NCI-H146 (cell line): ENCODE measurements around the gene PSMC1.
"Not testable (repeated sequence)": the region's sequence is repeated elsewhere in the genome, so short reads cannot be mapped to it uniquely, and the experiment has no call there.

Experiments used
- DNase-seq: peaks from one replicate; lab custom pipeline; 2025; lab: John Stamatoyannopoulos, UW

PSMC1 gene

GRCh38 chr14:90256354-90257131 is at the start of gene PSMC1:
PSMC1 (plus strand) TSS chr14:90256553; CDS start chr14:90256598, 45 bp downstream.
- peak; percentile 93 for DNase-seq

- no peak for DNase-seq
Measured at GRCh38 chr14:90213099-90213748, 43.1 kb upstream of the PSMC1 start.

GRCh38 chr14:90228478-90228877 is 27.9 kb upstream of the PSMC1 start:
- no peak for DNase-seq

DNA sequence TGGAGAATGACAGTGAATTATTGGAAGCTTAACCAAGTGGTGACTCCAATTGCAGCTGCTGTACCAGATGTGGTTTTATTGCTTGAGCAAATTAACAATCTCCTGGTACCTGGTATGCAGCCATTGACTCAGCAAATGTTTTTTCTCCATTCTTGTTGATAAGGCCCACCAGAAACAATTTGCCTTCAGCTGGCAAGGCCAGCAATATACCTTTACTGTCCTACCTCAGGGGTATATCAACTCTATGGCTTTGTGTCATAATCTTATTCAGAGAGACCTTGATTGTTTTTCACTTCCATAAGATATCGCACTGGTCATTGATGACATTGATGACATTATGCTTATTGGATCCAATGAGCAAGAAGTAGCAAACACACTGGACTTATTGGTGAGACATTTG is 26.4 kb upstream of the PSMC1 start:
- DNase-seq = not testable (repeated sequence)

DNA sequence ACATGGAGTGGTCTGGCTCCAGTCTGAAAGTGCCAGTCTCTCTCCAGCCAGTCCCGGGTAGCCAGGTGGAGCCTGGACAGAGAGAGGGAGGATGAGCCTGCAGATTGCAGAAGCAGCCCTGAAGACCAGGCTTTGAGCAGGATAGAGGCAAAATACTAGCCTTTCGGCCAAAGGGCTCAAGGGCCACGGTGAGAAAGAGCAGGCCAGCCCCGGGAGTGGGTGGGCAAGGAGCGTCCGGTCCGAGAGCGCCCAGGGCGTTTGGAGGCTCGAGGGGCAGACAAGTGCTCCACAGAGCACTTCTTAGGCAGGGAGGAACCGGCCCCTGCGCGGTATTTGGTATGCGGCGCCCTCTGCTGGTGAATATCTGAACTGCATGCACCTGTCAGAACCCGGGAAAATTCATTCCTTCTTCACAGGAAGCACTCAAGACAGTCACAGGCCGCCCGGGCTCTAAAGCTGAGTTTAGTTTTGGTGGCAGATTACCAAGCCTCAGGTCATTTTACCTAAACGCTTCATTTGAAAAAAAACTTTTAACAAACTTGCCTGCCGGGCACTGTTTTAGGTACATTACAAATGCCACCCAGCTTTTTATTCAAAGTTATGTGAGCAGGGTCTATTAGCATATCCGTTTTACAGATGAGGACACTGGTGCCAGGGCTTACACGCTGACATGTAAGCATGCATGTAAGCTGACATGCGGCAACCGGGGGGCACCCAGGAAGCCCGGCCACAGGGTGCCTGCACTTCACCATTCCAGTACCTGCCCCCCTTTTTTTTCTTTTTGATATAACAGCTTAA is 21.0 kb upstream of the PSMC1 start:
- DNase-seq = peak; percentile 80

DNA sequence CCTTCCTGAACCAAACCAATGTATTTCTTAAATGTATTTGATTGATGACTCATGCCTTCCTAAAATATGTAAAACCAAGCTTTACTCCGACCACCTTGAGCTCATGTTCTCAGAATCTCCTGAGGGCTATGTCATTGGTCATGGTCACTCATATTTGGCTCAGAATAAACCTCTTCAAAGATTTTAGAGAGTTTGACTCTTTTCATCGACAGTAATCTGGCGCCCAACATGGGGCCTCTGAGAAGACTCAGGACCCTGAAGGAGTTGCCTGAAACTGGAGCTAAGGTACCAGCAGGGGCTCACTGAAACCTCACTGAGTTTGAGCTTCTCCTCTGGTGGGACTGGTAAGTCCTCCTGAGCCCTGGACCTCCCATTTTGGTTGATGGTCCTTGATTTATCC is 17.2 kb upstream of the PSMC1 start:
- no peak for DNase-seq

- no peak for DNase-seq
Measured at GRCh38 chr14:90242444-90242843, 13.9 kb upstream of the PSMC1 start.

DNA sequence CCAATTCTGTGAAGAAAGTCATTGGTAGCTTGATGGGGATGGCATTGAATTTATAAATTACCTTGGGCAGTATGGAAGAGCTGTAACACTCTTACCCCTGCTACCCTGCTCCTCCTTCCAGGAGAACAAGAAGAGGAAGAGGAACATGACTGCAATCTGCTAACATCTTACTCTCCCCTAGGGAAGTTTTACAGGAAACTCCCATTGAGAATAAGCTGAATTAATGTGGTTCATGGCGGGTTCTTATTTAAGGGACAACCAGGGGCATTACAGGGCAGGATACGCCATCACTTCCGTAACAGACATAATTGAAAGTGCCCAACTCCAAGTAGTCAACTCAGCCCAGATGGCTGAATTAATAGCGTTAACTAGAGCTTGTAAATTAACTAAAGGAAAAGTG is 9.4 kb upstream of the PSMC1 start:
- no peak for DNase-seq

GRCh38 chr14:90247441-90247840 is 8.9 kb upstream of the PSMC1 start:
- not testable (repeated sequence) for DNase-seq

DNA sequence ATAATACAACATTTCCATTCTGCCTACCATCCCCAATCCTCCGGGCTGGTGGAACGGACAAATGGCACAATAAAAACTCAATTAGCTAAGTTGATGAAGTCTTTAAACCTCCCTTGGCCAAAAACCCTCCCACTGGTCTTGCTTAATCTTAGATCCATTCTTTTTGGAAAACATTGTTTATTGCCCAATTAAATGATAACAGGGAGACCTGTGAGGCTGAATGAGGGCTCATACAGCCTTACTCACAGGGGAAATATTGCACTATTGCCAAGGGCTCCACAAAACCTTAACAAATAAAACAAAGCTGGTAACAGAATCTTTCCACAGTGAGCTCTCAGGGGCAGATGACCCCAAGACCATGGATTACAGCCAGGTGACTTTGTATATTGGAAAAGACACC is 7.8 kb upstream of the PSMC1 start:
- no peak for DNase-seq

GRCh38 chr14:90253826-90254225 is 2.5 kb upstream of the PSMC1 start:
- DNase-seq = no peak

- no peak for DNase-seq
Measured at GRCh38 chr14:90255871-90256270, 482 bp upstream of the PSMC1 start.

DNA sequence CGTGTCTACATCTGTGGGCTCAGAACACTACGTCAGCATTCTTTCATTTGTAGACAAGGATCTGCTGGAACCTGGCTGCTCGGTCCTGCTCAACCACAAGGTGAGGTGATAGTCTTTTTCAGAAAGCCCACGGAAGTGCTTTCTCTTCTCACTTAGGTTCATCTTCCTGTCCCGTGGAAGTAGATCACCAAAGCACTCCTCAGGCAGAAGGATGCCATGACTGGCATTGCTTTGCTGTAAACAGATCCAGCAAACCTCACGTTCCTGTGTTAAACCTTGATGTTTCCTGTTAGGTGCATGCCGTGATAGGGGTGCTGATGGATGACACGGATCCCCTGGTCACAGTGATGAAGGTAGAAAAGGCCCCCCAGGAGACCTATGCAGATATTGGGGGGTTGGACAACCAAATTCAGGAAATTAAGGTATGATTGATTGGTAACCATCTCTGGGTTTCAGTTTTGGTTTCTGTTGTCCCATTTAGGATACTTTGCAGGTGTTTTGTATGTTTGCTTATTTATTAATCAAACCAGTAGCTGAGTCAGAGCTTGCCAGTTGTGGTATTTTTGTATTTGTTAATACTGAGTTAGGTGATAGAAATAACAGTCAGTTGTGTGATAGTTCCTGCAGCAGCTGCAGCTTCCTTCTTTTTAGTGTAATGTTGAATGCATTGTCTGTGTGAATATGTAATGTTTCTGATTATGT is 7.5 kb downstream of the PSMC1 start:
- DNase-seq = no peak

- no peak for DNase-seq
Measured at GRCh38 chr14:90266441-90267154, 10.2 kb downstream of the PSMC1 start.

DNA sequence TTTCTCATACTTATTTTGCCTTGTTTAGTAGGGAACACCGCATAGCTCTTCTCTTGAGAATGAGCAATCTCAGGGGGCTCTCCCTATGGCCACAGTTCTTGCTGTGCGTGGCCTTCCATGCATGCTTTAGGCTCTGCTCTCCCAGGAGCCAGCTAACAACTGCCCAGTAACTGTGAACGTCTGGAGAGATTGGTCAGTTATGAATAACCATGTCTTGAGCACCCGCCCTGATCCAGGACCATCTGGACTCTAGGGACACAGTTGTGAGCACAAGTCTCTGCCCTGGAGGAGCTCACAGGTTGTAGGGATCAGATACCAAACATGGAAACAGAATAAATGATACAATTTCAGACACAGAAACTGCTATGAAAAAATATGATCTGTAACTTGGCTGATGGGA is 12.1 kb downstream of the PSMC1 start:
- no peak for DNase-seq

DNA sequence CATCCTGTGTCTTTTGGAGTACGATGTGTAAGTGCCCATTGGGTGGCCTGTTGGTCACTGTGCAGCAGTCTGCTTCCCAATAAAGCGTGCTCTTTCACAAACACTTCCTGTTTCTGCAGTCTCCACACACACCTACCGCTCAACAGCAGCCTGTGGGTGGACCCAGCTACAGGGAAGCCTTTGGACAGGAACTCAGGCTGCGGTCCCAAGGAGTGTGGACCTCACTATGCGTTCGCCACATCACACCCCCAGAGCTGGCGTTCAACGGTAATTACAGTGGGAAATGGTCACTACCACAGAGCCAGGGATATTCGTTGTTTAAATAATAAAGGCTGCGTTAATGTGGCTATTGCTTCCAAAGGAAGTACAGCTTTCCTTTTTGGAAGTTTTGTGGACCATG is 16.2 kb downstream of the PSMC1 start:
- DNase-seq = no peak

GRCh38 chr14:90273532-90273931 is 17.2 kb downstream of the PSMC1 start:
- no peak for DNase-seq

- no peak for DNase-seq
Measured at GRCh38 chr14:90274019-90274418, 17.7 kb downstream of the PSMC1 start.

- DNase-seq = no peak
Measured at GRCh38 chr14:90274808-90275457, 18.6 kb downstream of the PSMC1 start.

GRCh38 chr14:90275458-90275814 is 19.1 kb downstream of the PSMC1 start:
- no peak for DNase-seq

DNA sequence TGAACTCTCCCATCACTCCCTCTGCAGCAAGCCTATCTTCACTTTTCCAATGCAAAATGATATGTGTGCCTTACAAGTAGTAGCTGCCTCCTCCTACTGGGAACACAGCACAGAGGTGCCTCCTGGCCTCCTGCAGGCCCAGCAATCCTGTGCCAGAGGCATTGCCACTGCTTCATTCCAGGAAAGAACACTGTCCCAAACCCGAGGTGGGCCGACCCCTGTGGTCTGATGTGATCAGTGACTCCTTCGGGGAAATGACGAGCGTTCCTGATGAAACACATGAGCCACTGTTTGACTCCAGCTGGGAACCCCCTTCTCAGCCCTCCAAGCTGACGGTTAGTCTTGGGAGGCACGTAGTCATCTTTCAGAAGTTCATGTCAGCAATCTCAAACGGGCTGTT is 19.5 kb downstream of the PSMC1 start:
- no peak for DNase-seq
